ENCODE measurements around the gene GALNT1.

DNA sequence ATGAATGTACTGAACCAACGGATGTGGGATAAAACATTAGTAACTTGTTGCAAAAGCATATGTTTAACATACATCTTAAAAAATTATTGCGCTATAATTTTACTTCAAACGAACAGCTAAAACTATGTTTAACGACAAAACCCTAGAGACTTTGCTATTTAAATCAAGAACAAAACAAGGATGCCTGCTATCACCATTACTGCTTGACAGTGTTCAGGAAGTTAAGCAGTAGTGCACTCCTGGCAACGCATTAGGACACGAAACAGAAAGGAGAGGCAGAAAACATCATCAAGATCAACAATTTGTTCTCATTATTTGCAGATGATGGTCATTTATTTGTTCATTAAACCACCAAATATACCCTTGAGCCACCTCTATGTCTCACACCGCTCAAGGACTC, 151.9 kb downstream of the GALNT1 start:
- TF ChIP-seq POLR2A (IDR thresholded peaks at IDR 0.05), result no peak
- TF ChIP-seq CTCF (IDR thresholded peaks at IDR 0.05 in 4 of 5, conservative IDR thresholded peaks at IDR 0.05 in 1 of 5), result no peak

Data from gastrocnemius medialis (tissue), 4 donors.